Germinal center (tissue), 1 donor: ENCODE measurements around the gene ZC3HAV1L.
"Not testable (repeated sequence)": the region's sequence is repeated elsewhere in the genome, so short reads cannot be mapped to it uniquely, and the experiment has no call there.

ENCODE experiments used
- DNase-seq: peaks from one replicate; pipeline ENCODE4 v3.0.0; 2012; ENCODE audit warnings: mixed read lengths, low spot score

The ZC3HAV1L gene

DNA sequence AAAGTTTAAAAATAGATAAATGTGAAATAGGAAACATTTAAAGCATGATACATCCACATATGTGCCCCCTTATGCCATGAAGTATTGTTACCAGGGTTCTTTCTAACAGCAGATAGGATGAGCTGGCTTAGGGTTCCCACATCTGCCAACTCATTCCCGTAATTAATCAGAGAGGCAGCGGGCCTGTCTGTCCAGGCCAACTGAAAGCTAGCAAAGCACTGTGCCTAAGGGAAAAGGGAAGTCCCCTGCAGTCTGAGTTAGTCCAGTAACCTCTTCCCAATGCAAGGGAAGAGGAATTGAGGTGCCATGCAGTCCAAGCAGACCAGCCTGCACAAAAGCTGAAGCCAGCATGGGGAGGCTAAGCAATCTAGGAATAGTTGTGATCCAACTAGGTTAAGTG, 18.3 kb upstream of the ZC3HAV1L start:
- DNase-seq: no peak

DNA sequence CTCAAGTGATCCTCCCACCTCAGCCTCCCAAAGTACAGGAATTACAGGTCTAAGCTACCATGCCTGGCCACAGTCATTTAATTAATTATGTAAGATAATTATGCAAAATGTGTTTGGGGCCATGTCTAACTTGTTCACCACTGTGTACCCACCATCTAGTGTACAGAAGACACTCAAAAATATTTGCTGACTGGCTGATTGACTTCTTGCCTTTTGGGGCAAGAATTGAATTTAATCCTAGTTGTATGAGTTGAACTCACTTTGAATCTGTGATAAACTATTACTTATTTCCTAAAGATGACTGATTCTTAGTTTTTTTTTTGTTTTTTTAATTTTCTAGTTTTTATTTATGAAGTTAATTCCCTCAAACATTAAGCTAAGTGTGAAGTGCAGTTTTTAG, 15.8 kb upstream of the ZC3HAV1L start:
- DNase-seq: no peak

DNA sequence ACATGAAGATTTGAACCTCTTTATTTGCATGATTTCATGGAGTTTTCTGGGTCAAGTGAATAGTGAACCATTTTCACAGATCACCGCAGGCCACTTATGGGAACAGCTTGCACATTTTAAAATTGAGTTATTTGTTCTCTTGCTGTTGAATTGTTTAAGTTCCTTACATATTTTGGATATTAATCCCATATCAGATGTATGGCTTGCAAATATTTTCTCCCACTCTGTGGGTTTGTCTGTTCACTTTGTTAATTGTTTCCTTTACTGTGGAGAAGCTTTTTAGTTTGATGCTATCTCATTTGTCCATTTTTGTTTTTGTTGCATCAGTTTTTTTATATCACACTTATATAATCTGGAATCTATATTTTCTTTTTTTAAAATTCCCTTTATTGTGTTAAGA, 14.1 kb upstream of the ZC3HAV1L start:
- no peak for DNase-seq

DNA sequence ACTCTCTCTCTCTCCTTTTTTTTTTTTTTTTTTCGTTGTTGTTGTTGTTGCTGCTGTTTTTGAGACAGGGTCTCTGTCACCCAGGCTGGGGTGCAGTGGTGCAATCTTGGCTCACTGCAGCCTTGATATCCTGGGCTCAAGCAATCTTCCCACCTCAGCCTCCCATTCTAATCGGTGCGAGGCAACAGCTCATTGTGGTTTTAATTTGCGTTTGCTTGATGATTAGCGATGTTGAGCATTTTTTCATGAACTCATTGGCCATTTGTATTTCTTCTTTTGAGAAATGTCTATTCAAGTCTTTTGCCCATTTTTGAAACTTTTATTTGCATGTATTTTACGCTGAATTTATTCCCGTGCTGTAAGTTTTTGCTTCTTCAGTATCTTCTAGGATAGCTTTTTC, 13.3 kb upstream of the ZC3HAV1L start:
- DNase-seq: no peak

DNA sequence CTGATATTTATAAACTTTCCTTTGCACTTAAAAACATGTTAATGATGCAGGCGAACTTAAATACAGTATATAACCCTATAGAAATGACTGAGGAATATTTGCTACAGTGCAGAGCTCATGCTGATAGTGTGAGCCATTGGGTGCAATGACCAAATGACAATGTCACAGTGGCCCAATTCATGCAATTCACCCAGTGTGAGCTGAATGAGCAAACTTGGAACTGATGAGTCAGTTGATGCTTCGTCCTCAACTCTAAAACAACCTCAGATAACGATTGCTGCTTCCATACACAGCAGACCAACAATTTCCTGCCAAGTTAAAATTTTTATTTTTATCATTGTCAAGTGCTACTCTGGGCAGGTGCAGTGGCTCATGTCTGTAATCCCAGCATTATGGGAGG, 12.1 kb upstream of the ZC3HAV1L start:
- no peak for DNase-seq

DNA sequence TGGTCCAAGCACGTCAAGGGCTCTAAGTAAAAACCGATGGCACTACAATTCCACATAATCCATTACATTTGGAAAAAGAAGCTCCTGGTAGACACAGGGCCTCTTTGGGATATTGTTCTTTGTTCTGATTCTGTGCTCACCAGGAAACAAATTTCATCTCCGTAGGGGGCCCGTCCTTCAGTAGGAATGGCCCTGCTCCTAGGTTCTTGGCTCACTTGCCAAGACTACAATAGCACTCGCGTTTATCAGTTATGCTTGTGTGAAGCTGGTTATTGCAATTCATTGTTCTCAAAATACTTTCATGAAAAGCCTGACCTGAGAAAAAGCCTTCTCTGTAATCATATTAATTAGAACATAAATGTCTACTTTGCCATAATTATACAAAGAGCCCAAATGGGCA, 10.3 kb upstream of the ZC3HAV1L start:
- no peak for DNase-seq

DNA sequence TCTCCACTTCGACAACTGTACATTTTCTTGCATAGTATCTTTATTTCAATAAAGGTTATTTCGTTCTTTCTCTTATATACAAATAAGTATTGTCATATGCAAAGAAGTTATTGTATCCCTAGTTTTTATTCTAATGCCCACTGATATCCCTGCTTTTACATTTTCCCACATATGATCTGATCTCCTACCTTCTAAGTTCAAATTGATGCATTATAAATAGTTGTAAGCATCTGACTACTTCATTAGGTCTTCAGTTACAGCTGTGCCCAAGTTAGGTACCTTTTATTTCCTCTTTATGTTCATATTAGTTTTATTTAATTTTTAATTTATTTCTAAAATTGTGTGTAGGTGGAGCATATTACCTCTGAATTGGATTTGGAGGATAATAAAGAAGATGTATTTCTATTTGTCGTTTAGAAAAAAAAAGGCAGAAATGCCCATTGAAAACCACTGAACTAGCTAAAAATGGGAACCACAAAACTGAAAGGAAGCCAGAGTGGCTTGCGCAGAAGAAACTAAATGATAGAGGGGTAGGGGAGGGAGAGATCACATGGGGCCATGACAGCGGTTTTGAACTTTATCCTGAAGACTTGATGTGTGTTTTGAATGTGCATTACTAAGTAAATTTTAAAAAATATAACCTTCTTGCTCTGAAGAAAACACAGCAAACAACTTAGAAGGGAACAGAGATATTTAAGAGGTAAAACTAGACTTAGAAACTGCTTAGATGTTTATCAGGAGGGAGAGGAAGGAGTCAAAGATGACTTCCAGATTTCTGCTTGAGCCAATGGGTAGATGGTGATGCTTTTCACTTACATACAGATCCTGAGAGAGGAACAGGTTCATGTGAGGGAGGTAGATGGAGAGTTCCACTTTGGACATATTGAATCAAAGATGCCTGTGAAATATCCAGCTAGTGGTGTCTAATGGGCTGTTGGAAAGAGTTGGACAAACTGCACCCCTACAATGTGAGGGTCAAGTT, 9.3 kb upstream of the ZC3HAV1L start:
- no peak for DNase-seq

DNA sequence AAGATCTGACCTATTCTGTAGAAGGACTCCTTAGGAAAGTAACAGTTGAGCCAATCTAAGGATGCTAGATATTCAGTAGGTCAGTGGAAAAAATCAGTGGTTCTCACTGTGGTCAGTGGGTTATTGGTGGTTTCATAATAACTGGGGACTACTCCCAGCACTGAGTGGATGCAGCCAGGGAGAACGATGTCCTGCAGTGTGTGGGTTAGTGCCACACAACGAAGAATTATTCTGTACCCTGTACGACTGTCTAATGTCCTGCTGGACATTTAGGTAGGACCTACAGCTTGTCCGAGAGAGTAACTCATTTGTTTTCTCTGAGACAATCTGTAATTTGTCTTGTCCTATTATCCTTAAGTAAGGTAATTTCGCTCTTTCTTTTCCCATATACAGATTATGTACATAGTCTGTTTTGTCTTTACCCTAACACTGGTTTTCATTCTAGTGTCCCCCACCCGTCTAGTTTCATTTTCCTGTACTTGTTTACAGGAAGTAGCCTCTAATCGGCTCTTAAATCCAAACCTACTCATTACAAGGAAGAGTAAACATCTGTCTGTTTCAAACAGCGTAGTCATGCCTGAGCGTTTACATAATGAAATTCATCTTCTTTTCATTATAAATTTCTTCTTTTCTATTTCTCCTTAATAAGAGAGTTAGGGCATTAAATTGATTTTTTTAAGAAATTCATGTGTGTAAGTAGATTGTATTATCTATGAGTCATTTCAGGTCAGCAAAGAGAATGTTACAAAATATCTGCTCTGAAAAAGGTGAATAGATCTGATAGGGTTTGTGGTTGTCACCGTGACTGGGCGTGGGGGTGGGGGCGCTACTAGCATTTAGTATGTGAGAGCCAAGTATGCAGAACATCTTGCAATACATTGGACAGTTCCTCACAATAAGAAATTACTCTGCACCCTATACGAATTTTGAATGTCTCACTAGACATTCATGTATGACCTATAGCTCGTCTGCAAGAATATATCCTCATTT, 8.3 kb upstream of the ZC3HAV1L start:
- DNase-seq: no peak

DNA sequence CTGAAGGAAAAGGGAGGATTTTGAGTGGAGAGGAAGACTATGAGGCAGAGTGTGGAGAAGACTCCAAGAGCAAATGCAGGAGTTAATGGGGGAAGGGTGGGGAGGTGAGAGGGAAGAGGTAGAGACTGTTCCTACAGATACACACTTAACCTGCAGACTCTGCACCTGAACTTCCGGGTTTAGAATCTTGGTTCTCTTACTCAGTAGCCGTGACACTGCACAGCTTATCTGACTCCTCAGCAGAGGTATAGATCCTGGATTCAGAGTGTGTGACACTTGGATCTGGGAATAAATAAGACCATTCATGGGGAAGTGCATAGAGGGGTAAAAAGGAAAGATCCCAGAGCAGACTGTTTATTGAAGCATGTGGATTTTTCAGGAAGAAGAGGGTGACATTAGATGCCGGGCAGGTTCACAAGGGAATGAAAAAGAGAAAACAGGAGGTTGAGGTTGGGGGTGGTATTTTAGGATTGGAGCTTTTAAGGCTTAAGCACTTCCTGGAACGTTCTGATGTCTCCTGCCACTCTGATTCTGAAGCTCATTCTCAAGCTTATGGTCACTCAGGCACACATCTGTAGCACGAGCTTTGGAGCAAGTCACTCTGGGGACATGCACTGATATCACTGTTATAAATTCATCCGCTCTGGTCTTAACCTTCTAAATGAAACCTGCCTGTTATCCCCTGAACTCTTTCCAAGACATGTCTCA, 5.7 kb upstream of the ZC3HAV1L start:
- no peak for DNase-seq

DNA sequence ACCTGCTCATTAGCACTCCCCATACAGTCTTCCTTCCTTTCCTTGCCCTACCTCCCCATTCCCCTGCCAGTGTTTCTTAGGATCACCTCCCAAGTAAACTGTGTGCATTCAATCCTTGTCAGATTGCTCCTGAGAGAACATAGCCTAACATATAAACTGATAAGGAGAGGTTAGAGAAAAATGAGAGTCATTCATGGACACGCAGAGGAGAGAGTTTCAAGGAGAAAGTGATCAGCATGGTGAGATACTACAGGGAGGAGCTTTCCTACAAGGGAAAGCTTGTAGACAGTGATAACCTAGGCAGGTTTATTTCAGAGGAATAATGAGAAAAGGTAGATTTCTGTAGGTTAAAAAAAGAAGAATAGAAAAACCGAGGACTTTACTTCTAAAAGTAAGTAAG, 2.8 kb upstream of the ZC3HAV1L start:
- DNase-seq: no peak

DNA sequence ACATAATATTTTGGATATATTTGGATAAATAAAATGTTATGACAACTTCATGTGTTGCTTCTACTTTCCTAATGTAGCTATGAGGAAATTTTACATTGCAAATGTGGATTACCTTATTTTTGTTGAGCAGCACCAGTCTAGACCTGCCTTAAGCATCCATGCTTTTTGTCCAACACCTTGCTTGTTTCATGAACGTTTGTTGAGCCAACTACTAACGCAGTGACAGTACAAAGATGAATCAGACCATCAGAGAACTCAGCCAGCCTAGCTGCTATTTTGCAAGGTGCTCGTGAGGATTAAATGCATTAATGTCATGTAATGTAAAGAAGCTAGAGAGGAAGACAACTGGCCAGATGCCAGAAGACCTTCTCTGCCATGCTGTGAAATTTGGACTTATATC, 1.1 kb upstream of the ZC3HAV1L start:
- DNase-seq: no peak

DNA sequence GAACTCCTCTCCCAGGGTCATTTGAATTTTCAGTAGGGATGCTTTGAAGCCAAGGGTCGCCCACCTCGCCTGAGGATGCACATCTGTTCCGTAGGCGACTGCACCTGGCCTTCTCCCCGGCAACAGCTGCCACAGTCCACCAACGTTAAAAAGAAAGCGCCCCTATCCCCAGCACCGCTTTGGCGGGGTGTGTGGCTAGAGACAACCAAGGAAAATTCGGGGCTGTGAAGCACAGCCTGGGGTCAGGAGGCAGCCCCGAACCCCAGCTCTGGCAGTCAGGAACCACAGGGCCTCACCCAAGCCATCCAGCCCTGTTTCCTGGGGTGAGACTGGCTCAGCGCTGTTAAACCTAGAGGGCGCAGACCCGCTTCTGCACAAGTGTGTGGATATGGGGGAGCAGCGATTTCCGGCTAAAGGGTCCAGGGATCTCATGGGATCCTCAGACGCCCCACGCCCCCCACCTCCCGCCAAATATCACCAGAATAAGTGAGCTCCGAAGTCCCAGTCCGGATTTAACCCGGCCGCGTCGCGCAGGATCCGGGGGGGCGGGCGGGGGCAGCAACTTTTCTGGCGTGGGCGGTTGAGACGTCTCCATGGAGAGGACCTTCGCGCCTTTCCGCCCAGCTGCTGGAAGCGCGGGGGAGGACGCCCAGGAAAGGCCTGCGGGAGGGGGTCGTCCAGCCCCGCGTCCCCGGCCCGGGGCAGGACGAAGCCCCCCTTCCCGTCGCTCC, 822 bp downstream of the ZC3HAV1L start:
- DNase-seq: peak; percentile 58

DNA sequence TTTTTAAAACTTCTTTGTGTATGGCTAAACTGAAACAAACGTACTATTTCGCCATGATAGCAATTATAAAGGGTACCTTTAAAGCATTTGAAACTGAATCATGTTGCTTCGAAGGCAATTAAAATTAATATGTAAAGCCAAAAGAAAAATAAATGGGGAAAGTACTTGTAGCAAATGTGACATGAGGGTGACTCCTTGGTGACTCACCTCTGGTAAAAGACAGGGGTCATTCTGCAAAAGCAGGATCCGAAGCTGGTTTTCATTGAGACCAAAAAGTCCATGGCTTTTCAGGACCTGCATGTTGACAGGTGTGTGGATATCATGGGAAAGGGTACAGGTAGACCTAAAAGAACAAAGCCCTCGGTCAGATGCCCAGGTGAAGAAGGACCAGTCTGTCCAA, 1.5 kb downstream of the ZC3HAV1L start:
- DNase-seq: no peak

DNA sequence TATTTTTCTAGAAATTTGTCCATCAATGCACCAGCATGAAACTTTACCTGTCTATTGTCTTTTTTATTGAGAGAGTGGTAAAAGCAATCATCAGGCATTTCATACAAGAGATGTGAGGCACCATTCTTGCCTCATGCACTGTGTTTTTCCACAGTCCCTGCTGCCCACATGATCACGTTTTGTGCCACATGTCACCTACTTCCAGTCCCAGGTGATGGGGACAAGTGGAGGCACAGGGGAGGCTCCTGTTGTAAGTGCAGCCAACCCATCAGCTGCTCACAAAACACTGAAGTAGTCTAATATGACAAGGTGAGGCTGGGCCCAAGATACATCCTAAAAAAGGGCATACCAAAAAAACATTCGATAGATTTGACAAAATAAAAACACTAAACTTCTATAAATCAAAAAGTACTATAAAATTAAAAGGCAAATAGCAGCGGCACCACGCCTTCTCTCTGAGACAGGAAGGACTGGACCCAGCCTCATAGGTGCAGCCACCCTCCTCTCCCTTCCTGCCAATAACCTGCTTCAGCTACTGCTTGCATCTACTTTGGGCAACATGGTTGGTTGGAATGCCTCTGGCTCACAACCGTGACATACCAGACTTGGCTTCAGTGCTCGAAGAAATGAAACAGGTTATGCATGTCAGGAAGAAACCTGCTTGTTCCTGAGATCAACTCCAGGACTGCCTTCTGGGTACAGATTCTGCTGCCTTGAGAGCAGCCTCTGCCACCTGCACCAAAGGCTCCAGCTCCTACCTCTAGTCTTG, 2.3 kb downstream of the ZC3HAV1L start:
- DNase-seq: no peak

DNA sequence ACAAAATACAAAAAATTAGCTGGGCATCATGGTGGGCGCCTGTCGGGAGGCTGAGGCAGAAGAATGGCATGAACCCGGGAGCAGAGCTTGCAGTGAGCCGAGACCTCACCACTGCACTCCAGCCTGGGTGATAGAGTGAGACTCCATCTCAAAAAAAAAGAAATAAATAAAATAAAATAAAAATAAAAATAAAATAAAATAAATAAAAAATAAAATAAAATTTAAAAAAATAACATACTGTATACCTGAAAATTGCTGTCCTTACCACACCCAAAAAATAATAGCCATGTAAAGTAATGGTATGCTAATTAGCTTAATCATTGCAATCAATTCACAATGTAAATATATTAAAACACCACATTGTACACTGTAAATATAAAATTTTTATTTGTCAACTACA, 3.4 kb downstream of the ZC3HAV1L start:
- no peak for DNase-seq

DNA sequence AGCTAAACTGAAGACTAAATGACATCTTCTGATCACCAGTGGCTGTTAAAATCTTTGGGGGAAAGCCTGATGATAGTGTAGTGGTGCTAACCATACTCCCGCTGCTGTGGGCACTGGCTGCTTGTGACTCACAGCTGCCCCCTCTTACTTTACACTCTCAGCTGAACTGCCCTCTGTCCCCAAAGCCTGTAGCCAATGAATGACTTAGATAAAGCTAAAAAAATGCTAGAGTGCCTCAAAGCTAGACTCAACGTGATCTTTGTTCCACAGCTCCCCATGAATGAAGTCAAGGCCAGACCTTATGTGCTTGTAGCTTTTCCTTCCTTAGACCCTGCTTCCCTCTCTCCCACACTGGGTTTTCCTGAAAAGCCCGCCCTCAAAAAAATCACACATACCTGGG, 6.5 kb downstream of the ZC3HAV1L start:
- no peak for DNase-seq

DNA sequence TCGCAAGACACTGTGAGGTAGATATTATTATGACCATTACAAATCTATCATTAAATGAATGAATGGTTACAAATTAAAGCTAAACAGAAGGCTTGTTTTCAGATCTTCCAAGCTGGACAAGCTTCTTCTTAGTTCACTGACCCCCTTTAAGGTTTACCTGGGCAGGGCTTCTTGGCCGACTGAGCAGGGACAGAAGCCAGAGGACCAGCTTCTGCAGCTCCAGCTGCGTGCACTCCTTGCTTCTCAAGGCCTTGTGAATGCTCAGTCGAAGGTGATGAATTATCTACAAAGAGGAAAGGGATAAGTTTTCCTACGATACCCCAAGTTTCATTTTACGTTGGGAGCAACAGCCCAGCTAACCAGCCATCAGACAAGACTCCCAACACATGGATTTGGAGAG, 9.3 kb downstream of the ZC3HAV1L start:
- DNase-seq: no peak

DNA sequence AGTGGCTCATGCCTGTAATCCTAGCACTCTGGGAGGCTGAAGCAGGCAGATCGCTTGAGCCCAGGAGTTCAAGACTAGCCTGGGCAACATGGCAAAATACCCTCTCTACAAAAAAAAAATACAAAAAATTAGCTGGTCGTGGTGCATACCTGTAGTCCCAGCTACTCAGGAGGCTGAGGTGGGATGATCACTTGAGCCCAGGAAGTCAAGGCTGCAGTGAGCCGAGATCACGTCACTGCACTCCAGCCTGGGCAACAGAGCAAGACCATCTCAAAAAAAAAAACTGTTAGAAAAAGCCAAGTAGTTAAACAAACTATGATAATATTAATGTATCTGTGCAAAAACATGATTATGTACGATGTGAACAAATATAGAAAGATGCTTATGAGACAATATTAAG, 10.0 kb downstream of the ZC3HAV1L start:
- DNase-seq: not testable (repeated sequence)

DNA sequence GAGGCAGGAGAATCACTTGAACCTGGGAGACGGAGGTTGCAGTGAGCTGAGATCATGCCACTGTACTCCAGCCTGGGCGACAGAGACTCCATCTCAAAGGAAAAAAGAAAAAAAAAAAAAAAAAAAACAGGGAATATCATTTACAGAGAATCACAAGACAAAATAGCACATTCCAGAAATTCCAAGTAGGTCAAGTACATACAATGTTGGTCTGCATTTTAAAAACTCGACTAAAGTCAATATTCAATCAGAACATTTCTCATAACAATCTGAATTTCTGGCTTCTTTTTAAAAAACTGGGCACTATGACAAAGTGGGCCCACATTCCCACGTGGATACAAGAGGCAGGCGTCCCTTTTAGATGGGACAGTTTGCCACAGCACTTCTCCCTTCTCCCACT, 12.8 kb downstream of the ZC3HAV1L start:
- DNase-seq: no peak

DNA sequence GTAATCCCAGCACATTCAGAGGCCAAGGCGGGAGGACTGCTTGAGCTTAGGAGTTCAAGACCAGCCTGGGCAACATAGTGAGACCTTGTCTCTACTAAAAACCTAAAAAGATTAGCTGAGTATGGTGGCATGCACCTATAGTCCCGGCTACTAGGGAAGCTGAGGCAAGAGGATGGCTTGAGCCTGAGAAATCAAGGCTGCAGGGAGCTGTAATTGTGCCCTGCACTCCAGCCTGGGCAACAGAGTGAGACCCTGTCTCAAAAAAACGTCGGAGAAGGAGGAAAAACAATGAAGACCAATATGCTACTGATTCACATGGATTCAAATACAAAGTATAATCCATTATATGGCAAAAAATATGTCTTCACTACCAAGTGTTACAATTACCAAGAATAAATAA, 13.6 kb downstream of the ZC3HAV1L start:
- no peak for DNase-seq

DNA sequence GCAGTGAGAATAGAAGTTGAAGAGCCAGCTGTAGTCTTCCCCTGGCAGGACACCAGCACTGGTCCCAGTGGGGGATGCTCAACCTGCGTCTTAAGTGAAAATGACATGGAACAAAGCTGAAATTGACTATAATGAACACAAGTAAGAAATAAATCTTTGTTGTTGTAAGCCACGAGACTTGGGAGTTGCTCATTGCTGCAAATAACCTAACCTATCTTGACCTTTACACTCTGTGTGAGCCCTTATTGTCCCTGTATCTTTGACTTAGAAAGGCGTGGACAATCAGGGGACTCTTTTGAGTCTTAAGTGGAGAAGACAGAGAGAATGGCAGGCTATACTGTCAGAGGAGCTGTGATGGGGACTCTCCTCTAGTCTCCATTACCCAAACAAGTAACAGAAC, 16.9 kb downstream of the ZC3HAV1L start:
- no peak for DNase-seq
